ENCODE results near the gene USO1.
"Not testable (repeated sequence)": the region's sequence is repeated elsewhere in the genome, so short reads cannot be mapped to it uniquely, and the experiment has no call there.

The USO1 gene

DNA sequence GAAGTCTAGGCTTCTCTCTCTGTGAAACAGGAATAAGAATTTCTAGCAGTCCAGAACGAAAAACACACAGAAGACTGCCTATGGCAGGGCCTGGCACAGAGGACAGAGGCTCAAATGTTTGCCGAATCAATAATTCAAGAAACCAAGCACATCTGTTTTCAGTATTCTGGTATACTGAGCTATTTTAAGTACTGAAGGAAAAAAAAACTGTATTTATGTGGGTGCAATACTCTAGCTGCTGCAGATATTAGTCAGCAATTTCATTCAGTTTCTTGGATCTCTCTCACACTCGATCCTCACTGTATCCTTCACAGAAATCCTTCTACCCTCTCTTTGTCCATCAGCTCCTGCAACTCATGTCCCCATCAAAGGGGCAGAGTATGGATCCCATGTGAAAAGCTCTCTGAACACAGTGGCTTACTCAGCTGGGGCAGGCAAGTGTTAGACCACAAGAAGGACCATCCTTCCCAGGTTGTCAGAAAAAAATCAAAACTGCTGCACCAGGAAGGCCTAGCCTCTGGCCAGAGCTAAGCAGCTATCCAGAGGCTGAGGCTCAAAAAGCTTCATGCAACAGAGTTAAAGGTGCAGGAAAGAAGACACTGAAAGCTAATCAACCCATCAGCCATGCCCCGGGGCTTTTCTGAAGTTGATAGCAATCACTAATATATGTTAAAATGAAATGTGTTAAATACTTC, 9.1 kb upstream of the USO1 start:
- DNase-seq = peak; percentile 71

DNA sequence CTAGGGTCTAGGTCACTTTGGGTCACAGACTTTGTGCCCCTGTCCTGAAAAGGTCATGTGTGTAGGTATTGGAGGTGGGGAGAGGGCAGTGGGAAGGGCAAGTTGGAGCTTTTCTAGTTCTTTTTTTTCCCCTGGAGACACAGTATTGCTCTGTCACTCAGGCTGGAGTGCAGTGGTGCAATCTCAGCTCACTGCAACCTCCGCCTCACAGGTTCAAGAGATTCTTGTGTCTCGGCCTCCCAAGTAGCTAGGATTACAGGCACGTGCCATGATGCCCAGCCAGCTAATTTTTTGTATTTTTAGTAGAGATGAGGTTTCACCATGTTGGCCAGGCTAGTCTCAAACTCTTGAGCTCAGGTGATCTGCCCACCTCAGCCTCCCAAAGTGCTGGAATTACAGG, 8.3 kb upstream of the USO1 start:
- DNase-seq = not testable (repeated sequence)

DNA sequence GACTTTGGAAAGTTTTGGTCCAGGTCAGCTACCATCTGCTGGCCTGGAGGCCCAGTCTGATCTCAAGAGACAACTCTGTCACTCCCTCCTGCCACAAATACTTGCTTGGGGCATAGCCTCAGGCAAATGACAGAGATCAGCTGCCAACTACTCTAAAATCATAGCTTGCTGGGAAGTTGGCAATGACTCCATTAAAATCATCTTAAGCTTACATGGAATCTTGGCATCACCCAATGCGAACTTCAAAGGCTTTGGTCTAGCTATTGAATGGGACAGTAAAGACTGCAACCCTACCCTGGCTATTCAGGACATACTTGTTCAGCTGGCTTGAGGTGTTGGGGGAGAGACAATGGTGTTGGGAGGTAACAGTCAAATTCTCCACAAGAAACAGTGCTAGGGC, 7.0 kb upstream of the USO1 start:
- no peak for DNase-seq

DNA sequence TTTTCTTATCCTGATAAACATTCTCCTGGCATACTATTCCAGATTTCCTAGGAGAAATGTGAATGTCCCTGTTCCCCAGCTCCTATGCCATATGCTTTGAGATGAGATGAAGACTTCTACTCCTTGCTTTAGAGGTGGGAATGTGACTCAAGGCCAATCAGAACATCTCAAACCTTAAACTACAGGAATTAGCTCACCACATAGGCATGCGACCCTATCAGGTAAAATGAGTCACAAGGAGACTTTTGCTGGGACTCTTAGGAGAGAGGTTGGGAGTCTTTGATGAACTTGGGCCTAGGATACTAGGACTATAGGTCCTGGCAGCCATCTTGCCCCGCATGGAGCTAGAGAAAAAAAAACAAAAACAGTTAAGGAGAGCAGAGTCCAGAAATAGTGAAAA, 5.8 kb upstream of the USO1 start:
- DNase-seq = peak; percentile 18

DNA sequence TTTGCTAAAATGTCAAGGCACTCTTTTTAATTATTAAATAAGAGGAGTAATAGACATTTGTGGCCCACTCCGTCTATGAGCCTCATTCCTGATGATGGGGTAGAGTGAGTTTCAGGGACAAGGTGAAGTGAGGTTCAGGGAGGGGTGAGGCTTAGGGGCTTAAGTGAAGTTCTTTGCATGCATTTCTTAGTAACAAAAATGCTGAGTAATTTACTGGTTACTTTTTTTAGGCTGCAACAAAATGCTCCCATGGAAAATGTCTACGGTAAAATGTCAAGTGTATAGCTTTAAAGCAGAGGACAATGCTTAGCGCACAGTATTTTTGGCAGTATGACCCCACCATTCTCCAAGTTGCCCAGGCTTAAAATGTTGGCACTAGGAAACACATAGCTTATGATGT, 2.0 kb upstream of the USO1 start:
- no peak for DNase-seq

DNA sequence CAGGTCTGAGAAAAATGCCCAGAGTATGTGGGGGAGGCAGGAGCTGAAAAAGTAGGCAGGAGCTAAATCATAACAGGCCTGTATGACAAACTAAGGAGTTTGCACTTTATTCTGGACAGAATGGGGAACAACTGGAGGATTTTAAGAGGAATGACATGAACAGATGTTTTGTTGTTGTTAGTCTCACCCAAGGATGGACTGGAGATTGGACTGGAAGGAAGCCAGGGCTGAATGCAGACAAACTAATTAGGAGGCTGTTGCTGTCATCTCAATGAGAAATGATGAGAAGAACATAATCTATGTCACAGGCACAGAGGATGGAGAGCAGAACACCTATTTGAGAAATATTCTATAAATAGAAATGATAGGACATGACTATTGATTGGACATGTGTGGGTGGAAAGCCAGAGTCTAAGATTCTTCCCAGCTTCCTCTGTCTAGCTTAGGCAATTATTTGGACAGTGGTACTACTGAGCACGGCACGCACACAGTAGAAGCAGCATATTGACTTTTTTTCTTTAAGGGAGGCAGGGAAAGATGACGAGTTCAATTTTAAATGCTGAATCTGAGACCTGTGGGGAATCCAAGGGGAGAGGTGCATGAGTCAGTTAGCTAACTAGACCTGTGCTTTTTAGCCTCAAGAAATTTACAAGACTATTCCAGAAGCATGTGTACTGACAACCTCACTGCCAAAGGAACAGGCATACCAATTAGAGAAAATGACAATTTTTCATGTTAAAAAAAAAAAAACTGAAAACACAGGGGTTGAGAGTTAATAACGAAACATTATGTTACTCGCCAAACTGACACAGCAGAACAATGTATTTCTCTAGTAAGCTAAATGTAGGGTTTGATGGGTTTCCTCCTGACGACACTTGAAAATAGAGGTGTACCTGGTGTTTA, 963 bp upstream of the USO1 start:
- peak; percentile 53 for DNase-seq

DNA sequence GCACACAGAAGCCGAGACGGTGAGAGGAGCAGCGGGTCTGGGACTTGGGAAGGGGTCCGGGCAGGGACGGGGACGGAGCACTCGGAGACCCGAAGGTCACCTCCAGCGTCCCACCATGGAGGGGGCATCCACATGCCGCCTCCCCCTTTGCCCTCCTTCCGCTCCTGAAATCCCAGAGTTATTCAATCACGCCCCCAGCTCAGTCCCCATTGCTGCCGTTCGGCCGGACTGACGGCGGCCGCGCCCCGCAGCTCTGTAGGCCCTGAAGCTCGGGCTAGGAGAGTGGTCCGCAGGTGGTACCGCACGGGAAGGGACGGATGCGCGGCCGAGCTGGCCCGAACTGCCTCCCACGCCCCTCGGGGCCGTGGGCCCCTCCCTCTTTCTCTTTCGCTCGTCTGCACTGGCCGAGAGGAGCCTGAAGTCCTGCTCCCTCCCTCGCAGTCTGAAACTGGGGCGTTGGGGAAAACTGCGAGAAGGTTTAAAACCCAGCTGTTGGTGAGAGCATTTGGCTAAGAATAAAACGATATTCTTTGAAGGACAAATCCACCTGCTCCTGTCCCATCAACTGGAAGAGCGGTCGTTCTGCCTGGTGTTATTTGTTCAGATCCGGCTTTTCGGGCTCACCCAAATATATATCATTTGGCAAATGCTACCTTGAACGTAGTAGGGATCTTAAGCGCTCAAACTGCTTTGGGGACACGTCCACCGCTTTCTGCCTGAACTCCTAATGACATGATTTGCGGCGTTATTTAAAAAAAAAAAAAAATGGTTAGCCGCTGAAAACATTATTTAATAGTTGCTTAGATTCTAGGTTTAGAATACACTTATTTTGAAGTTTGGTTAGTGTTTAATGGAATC, 719 bp downstream of the USO1 start:
- DNase-seq = peak; percentile 73

DNA sequence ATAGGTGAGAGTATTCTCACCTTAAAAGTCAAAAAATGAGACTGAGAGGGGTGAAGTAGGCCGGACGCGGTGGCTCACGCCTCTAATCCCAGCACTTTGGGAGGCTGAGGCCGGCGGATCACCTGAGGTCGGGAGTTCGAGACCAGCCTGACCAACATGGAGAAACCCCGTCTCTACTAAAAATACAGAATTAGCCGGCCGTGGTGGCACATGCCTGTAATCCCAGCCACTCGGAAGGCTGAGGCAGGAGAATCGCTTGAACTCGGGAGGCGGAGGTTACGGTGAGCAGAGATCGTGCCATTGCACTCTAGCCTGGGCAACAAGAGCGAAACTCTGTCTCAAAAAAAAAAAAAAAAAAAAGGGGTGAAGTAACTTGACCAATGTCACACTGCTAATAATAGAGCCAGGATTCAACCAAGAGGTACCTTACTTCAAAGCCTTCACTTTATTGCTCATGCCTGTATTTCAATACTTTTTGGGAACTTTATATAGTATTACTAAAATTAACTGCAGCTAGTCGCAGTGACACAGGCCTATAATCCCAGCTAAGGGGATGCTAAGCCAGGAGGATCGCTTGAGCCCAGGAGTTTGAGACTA, 1.7 kb downstream of the USO1 start:
- not testable (repeated sequence) for DNase-seq

DNA sequence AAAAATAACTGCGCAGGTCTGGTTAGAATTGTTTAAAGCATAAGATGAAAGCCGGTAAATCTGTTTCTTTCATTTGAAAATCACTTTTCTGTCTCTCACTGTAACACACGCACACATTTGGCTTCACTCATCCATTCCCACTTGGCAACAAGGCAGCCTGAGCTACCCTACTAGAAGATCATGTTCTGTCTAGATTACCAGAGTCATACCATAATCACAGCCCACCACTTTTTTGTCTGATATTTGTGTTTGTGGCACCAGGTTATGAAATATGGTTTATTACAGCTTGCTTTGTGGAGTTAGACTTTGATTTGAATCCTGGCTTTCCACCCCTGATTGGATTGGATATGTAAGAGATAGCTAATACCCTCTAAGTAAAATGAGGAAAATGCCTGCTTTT, 2.2 kb downstream of the USO1 start:
- no peak for DNase-seq

DNA sequence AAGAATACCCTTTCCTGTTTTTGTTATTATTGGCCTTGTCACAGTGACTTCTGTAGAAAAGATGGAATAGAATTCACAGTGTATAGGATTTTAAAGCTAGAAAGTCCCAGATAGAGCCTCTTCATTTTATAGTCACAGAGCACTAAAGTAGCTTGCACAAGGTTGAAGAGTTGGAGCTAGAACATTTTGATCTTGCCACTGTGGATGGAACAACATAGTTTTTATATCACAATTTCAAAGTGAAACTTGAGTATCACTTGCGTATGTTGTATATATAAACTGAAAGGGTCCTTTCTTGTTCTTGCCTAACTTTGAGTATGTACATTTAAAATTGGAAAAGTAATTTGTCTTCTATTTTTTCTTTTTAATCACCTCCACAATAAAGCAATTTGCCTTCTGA, 2.7 kb downstream of the USO1 start:
- DNase-seq = no peak

DNA sequence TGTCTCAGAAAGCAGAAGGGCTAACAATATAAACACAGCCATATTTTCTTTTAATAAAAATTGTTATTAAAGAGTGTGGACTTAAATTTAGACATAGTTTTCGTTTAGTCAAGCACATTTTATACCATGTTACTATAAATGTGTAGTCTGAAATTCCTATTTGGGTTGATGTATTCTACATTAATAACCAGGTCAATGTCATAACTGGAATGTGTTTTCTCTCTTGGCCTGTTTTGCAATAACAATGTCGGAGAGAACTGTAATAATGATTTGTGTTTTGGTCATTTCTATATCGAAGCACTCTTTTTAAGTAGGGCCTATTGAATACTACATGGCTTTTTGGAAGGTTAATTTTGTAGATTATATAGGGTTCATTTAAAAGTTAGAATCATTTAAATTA, 5.5 kb downstream of the USO1 start:
- no peak for DNase-seq

DNA sequence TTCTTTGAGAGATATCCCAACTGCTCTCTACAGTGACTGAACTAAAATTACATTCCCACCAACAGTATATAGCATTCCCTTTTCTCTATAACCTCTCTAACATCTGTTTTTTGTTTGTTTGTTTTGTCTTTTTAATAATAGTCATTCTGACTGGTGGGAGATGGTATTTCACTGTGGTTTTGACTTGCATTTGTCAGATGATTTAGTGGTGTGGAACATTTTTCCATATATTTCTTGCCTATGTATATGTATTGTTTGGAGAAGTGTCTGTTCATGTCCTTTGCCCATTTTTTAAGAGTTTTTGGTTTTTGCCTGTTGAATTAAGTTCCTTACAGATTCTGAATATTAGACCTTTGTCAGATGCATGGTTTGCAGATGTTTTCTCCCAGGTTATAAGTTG, 9.0 kb downstream of the USO1 start:
- peak; percentile 30 for DNase-seq

DNA sequence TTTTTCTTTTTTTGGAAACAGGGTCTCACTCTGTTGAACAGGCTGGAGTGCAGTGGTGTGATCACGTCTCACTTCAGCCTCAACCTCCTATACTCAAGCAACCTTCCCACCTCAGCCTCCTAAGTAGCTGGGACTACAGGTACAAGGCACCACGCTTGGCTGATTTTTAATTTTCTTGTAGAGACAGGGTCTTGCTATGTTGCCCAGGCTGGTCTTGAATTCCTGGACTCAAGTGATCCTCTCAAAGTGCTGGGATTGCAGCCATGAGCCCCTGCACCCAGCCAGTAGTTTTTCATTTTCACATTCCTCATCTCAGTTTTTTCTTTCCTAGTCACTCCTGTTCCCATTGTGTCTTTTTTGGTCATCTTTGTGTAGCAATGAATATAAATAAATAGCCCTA, 11.1 kb downstream of the USO1 start:
- DNase-seq = no peak

DNA sequence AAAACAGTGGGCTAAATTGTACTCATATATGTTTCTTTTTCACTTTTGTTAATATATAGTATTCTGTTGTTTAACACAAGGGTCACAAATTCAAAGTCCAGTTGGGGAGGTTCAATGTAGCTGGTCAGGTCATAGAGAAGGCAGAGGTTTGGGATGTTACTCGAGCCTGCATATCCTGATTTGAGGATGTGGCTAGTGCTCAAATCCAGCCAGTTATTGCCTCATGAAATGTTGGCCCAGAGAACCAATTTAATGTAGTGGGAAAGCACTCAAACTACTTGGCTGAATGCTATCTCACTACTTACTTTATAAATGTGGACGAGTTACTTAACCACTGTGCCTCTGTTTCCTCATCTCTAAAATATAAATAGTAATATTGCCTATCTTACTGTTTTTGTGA, 12.5 kb downstream of the USO1 start:
- no peak for DNase-seq

DNA sequence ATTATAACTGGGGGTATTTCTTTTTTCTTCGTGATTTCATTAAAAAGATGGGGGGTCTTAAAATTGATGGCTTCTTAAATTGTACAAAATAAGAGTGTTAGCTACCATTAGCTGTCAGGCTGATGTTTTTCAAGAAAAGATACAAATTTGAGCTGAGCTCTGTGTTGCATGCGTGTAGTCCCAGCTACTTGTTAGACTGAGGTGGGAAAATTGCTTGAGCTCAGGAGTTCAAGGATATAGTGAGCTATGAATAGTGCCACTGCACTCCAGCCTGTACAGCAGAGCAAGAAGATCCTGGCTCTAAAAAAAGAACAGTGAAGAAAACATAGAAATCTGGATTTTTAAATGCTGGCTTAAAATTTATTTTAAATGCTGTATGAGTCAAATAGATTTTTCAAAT, 13.0 kb downstream of the USO1 start:
- DNase-seq = no peak

DNA sequence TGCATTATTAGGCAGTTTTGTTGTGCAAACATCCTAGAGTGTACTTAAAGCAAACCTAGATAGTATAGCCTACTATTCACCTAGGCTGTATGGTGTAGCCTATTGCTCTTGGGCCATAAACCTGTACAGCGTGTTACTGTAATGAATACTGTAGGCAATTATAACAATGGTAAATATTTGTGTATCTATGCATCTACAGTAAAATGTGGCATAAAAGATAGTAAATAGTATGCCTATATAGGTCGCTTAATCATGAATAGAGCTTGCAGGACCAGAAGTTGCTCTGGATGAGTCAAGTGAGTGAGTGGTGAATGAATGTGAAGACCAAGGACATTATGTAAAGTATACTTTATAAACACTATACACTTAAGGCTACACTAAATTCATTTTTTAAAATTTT, 16.6 kb downstream of the USO1 start:
- DNase-seq = no peak

DNA sequence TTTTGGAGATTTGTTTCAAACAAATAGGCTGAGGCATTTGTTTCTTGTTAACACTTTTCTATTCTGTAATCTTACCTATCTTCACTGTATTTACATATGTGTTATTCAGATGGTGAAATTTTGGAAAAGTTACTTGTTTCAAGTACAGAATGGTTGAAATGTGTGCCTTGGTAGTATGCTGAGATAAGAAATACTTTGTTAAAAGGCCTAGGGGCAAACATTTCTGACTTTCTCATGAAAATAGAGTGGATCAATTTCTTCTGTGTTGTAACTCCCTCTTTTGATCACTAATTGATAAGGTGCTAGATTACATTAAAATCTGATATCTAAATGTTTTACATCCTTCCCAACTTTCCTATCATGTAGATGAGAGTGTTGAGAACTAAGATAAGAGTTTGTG, 18.1 kb downstream of the USO1 start:
- DNase-seq = no peak

DNA sequence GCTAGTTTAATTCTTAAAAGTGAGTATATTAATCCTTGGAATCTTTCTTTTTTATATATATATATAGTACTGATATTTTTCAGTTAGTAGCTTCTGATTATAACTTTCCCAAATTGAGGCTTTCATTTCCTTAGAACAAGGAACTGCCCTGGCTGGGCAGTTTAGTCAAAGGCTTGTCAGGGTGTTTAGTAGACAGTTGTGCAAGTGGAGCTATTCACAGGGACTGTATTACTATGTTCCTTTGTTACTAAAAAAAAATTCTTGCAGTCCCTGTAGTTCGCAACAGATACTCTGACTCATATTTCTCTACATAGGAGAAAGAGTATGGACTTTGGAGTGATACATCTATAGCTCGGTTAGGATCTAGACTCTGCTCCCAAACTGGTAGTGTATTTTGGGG, 20.8 kb downstream of the USO1 start:
- DNase-seq = peak; percentile 56

DNA sequence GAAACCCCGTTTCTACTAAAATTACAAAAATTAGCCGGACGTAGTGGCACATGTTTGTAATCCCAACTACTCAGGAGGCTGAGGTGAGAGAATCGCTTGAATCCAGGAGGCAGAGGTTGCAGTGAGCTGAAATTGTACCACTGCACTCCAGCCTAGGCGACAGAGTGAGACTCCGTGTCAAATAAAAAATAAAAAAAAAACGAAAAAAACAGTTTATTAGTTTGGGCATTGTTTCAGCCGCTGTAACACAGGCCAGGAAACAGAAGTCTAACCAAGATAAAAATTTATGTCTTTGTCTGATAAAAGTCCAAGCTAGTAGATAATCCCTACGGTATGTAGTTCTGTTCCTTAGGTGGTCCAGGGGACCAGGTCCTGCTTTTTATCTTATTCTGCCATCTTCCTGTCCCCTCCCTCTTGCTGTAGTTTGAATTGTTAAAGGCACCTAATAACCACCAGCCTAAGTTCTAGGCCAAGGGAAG, 21.4 kb downstream of the USO1 start:
- DNase-seq = no peak

DNA sequence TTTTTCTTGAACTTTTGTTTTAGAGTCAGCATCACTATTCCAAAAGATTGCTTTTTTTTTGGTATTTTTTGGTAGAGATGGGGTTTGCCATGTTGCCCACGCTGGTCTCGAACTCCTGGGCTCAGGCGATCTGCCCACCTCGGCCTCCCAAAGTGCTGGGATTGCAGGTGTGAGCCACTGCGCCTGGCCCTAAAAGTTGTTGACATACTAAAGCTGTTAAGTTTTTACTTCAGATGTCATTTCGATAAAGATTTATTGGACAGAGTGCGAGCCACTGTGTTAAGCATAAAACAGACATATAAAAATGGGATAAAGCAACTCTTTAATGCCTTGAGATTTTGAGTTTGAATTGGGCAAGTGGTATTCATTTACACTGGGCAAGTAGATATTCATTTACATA, 28.3 kb downstream of the USO1 start:
- no peak for DNase-seq

DNA sequence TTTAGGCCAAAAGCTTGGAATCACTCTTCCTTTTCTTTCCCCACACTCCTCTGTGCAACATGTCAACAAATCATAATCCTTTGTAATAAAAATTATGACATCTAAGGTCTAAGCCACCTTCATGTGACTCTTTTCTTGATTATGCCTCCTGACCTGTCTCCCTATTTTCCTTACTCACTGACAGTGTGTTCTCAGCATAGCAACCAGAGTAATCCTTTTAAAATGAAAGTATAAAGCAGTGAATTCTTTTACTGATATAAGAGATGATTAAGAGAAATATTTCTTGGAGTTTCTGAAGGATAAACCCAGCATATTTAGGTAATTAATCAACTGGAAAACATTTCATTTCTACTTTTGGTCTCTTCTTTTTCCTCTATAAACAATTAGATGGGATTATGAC, 44.7 kb downstream of the USO1 start:
- peak; percentile 22 for DNase-seq

DNA sequence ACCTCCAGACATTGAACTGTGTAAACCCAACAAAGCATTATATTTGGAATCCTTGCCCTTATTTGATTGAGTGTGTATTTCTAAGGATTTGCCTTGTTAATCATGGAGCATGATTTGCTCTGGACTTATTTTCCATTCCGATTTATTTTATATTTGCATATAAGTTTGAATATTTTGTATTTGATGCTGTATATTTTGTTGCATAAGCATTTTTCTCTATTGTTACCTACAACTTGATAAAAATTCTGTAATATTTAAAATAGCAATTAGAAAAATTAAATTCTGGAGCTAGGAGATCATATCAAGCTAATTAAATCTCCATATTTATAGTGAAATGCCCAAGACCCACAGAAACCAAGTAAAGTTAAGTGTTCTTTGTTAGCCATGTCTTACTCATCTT, 47.2 kb downstream of the USO1 start:
- no peak for DNase-seq

DNA sequence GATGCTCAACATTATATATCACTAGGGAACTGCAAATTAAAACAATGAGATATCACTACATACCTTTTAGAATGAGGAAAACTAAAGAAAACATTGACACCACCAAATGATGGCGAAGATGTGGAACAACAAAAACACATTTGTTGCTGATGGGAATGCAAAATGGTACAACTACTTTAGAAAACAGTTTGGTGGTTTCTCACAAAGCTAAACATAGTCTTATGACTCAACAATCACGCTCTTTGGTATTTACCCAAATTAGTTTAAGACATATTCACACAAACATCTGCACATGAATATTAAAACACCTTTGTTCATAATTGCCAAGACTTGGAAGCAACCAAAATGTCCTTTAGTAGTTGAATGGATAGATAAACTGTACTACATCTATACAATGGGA, 53.2 kb downstream of the USO1 start:
- DNase-seq = no peak

Data from fibroblast of skin of right quadriceps (primary cell).